H9 (cell line): ENCODE data around the gene TMEM50B. TPM values are rescaled to one million over a fixed set of nuclear protein-coding genes. Genes with fewer than 3 reads are reported as not detected.

Experiments
- DNase-seq: peaks from one replicate; pipeline ENCODE4 v3.0.0-alpha.2; 2017
- H2AFZ ChIP-seq: one replicate; pipeline ENCODE4 v1.6.1; 2013; ENCODE audit warnings: mild to moderate bottlenecking, low read length, control low read depth, moderate library complexity
- H2AK5ac ChIP-seq: 2 replicates; pipeline ENCODE4 v1.6.1; 2013; ENCODE audit warnings: low read length, control low read depth, mixed read lengths; ENCODE audit not compliant: insufficient read length
- H2BK120ac ChIP-seq: one replicate; pipeline ENCODE4 v1.6.1; 2013; ENCODE audit warnings: low read depth, mild to moderate bottlenecking, low read length, control low read depth, inconsistent platforms; ENCODE audit not compliant: poor library complexity, severe bottlenecking
- H2BK12ac ChIP-seq: 2 replicates; pipeline ENCODE4 v1.6.1; 2013; ENCODE audit warnings: low read length, control low read depth, mixed read lengths, low read depth; ENCODE audit not compliant: insufficient read length
- H2BK15ac ChIP-seq: 2 replicates; pipeline ENCODE4 v1.6.1; 2013; ENCODE audit warnings: low read depth, low read length, control low read depth
- H2BK20ac ChIP-seq: one replicate; pipeline ENCODE4 v1.6.1; 2013; ENCODE audit warnings: low read depth, mild to moderate bottlenecking, low read length, control low read depth, inconsistent platforms; ENCODE audit not compliant: poor library complexity, severe bottlenecking
- H2BK5ac ChIP-seq: 2 replicates; pipeline ENCODE4 v1.6.1; 2013; ENCODE audit warnings: low read length, control low read depth, mixed read lengths; ENCODE audit not compliant: insufficient read length
- H3K14ac ChIP-seq: 2 replicates; pipeline ENCODE4 v1.6.1; 2013; ENCODE audit warnings: low read length, control low read depth; ENCODE audit not compliant: insufficient read depth
- H3K18ac ChIP-seq: 2 replicates; pipeline ENCODE4 v1.6.1; 2013; ENCODE audit warnings: low read depth, mild to moderate bottlenecking, mixed read lengths, low read length, control low read depth; ENCODE audit not compliant: insufficient read length
- H3K23ac ChIP-seq: 2 replicates; pipeline ENCODE4 v1.6.1; 2013; ENCODE audit warnings: low read length, control low read depth, mixed read lengths, low read depth; ENCODE audit not compliant: insufficient read length
- H3K23me2 ChIP-seq: 2 replicates; pipeline ENCODE4 v1.6.1; 2013; ENCODE audit warnings: low read depth, mild to moderate bottlenecking, mixed read lengths, low read length, control low read depth; ENCODE audit not compliant: insufficient read length, poor library complexity, severe bottlenecking
- H3K27ac ChIP-seq: 2 replicates; pipeline ENCODE4 v1.5.1; 2013; ENCODE audit warnings: low read length, control low read depth, mixed read lengths, low read depth; ENCODE audit not compliant: insufficient read length
- H3K27me3 ChIP-seq: 2 replicates; pipeline ENCODE4 v1.6.1; 2013; ENCODE audit warnings: low read length, control low read depth, inconsistent platforms; ENCODE audit not compliant: insufficient read depth
- H3K4ac ChIP-seq: 2 replicates; pipeline ENCODE4 v1.6.1; 2013; ENCODE audit warnings: low read depth, mild to moderate bottlenecking, control low read depth, inconsistent platforms, low read length, moderate library complexity
- H3K4me1 ChIP-seq: 2 replicates; pipeline ENCODE4 v1.6.1; 2013; ENCODE audit warnings: low read length, control low read depth, inconsistent platforms; ENCODE audit not compliant: insufficient read depth
- H3K4me2 ChIP-seq: 2 replicates; pipeline ENCODE4 v1.6.1; 2013; ENCODE audit warnings: low read length, control low read depth, mixed read lengths; ENCODE audit not compliant: insufficient read length, insufficient read depth
- H3K56ac ChIP-seq: 2 replicates; pipeline ENCODE4 v1.6.1; 2013; ENCODE audit warnings: low read depth, mild to moderate bottlenecking, mixed read lengths, low read length, control low read depth; ENCODE audit not compliant: insufficient read length
- H3K79me1 ChIP-seq: 2 replicates; pipeline ENCODE4 v1.6.1; 2013; ENCODE audit warnings: low read depth, mild to moderate bottlenecking, moderate library complexity, low read length, control low read depth, inconsistent platforms; ENCODE audit not compliant: insufficient read depth, poor library complexity, severe bottlenecking
- H3K79me2 ChIP-seq: 2 replicates; pipeline ENCODE4 v1.6.1; 2013; ENCODE audit warnings: low read length, control low read depth, inconsistent platforms; ENCODE audit not compliant: insufficient read depth
- H3K9ac ChIP-seq: 2 replicates; pipeline ENCODE4 v1.6.1; 2013; ENCODE audit warnings: low read length, control low read depth, mixed read lengths; ENCODE audit not compliant: insufficient read length; ENCODE audit errors: extremely low read depth
- H3K9me3 ChIP-seq: one replicate; pipeline ENCODE4 v1.6.1; 2013; ENCODE audit warnings: low read depth, low read length, inconsistent platforms; ENCODE audit not compliant: control insufficient read depth
- H3T11ph ChIP-seq: one replicate; pipeline ENCODE4 v1.6.1; 2013; ENCODE audit warnings: mild to moderate bottlenecking, low read length, control low read depth, inconsistent platforms
- H4K20me1 ChIP-seq: one replicate; pipeline ENCODE4 v1.6.1; 2013; ENCODE audit not compliant: control insufficient read depth, insufficient read length, insufficient read depth
- H4K5ac ChIP-seq: 2 replicates; pipeline ENCODE4 v1.6.1; 2013; ENCODE audit warnings: low read depth, mild to moderate bottlenecking, mixed read lengths, low read length, control low read depth; ENCODE audit not compliant: insufficient read length
- H4K8ac ChIP-seq: replicated peaks from 2 replicates; pipeline ENCODE4 v1.6.1; 2013; ENCODE audit warnings: low read length, control low read depth, mixed read lengths, low read depth; ENCODE audit not compliant: insufficient read length
- H4K91ac ChIP-seq: 2 replicates; pipeline ENCODE4 v1.6.1; 2013; ENCODE audit warnings: low read depth, mild to moderate bottlenecking, moderate library complexity, mixed read lengths, low read length, control low read depth; ENCODE audit not compliant: insufficient read length
- H3K27ac Mint-ChIP-seq, 3 experiments: 2 replicates in 2 of 3; 3 replicates in 1 of 3; pipeline ENCODE4 v1.8.0; 2020 to 2021; ENCODE audit warnings: mixed read lengths in 3 of 3, mild to moderate bottlenecking in 1 of 3, moderate library complexity in 1 of 3
- H3K27me3 Mint-ChIP-seq: 2 replicates; pipeline ENCODE4 v1.8.0; 2021; ENCODE audit warnings: low read depth, mild to moderate bottlenecking, moderate library complexity, mixed read lengths
- H3K36me3 Mint-ChIP-seq, 3 experiments: 2 replicates in 2 of 3; 3 replicates in 1 of 3; pipeline ENCODE4 v1.8.0; 2020 to 2021; ENCODE audit warnings: low read depth in 3 of 3, mixed read lengths in 3 of 3; ENCODE audit not compliant: insufficient read depth in 1 of 3
- H3K4me1 Mint-ChIP-seq, 2 experiments: 2 replicates each; pipeline ENCODE4 v1.8.0; 2020; ENCODE audit warnings: mixed read lengths in 2 of 2
- H3K4me3 Mint-ChIP-seq, 2 experiments: 2 replicates in 1 of 2; 3 replicates in 1 of 2; pipeline ENCODE4 v1.8.0; 2020 to 2021; ENCODE audit warnings: mild to moderate bottlenecking in 2 of 2, mixed read lengths in 2 of 2, moderate library complexity in 1 of 2
- H3K9me3 Mint-ChIP-seq, 2 experiments: 2 replicates in 1 of 2; 3 replicates in 1 of 2; pipeline ENCODE4 v1.8.0; 2020; ENCODE audit warnings: mild to moderate bottlenecking in 2 of 2, mixed read lengths in 2 of 2, moderate library complexity in 1 of 2
- WGBS: extraction: QIAGEN DNeasy Blood & Tissue Kit; methylation state at CpG from one replicate; pipeline ENCODE4 v1.1.7; 2013; ENCODE audit warnings: missing lambda C conversion rate, low lambda C conversion rate, mixed read lengths; ENCODE audit not compliant: insufficient read length; ENCODE audit errors: extremely low coverage; 5-methylcytosine and 5-hydroxymethylcytosine counted together
- total RNA-seq: library from RNA; stranded (reverse); gene quantifications from 2 replicates; pipeline ENCODE4 v1.2.1, GENCODE V29; 2021
- TF ChIP-seq, protein P1 (sequence below): fragments of 200-600 bp; sonication (generic); conservative IDR thresholded peaks from 3 replicates; pipeline ENCODE4 v1.8.0; 2021; ENCODE audit warnings: antibody characterized with exemption, mild to moderate bottlenecking

TMEM50B gene
- total RNA-seq, 1 experiment from 2014 or later, result 17.6 TPM

DNA sequence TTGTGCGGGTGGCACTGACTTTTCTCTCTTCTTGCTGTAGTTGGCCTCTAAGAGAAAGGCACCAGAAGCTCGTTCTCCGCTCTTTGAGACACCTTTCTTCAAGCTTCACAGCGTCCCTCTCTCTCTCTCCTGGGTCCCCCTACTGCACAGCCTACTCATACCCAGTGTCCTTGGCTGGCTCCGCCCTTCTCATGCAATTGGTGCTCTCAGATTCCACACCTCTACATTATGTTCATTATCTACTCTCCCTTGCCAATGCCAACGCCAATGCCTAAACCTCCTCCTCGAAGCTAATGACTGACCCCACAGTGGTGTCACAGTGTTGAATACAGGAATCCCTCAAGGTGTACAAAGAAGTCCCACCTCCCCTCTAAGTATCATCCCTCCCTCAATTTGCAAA is 16.6 kb upstream of the TMEM50B start:
- H2BK5ac ChIP-seq, result no peak overlapping the region
- WGBS, result no CpG with 5 or more reads among the region's 7 CpGs
- no peak overlapping the region for H3K4ac ChIP-seq
- H2AFZ ChIP-seq, result no peak overlapping the region
- no peak overlapping the region for H2AK5ac ChIP-seq
- no peak overlapping the region for H4K8ac ChIP-seq
- H3K4me1 ChIP-seq, result no peaks in the 10 kb centered on the region
- H2BK20ac ChIP-seq, result no peak overlapping the region
- Mint-ChIP-seq H3K4me3 (peak overlapping the region in 1 of 2 experiments; percentile 26; a peak in 1 of 5 replicates), H3K9me3 (no peaks in the 10 kb centered on the region; a peak in 2 of 5 replicates), H3K4me1 (peaks cover 22 to 28% of the 10 kb centered on the region in 2 experiments), H3K27ac (peak overlapping the region in 2 of 3 experiments; percentile 3 to 33; a peak in 2 of 7 replicates), H3K27me3 (no peaks in the 10 kb centered on the region; the same call in 1 of the 2 replicates), H3K36me3 (no peaks in the 10 kb centered on the region; a peak in 1 of 7 replicates)
- no peak overlapping the region for H2BK12ac ChIP-seq
- no peak overlapping the region for H3T11ph ChIP-seq
- no peak overlapping the region for H3K27ac ChIP-seq
- H2BK120ac ChIP-seq, result no peak overlapping the region
- no peak overlapping the region for H3K9ac ChIP-seq
- no peaks in the 10 kb centered on the region for H3K9me3 ChIP-seq
- peak; percentile 39 for DNase-seq
- TF ChIP-seq, protein P1, sequence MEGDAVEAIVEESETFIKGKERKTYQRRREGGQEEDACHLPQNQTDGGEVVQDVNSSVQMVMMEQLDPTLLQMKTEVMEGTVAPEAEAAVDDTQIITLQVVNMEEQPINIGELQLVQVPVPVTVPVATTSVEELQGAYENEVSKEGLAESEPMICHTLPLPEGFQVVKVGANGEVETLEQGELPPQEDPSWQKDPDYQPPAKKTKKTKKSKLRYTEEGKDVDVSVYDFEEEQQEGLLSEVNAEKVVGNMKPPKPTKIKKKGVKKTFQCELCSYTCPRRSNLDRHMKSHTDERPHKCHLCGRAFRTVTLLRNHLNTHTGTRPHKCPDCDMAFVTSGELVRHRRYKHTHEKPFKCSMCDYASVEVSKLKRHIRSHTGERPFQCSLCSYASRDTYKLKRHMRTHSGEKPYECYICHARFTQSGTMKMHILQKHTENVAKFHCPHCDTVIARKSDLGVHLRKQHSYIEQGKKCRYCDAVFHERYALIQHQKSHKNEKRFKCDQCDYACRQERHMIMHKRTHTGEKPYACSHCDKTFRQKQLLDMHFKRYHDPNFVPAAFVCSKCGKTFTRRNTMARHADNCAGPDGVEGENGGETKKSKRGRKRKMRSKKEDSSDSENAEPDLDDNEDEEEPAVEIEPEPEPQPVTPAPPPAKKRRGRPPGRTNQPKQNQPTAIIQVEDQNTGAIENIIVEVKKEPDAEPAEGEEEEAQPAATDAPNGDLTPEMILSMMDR, result no peak
- H4K5ac ChIP-seq, result no peak overlapping the region
- no peaks in the 10 kb centered on the region for H3K79me1 ChIP-seq
- no peak overlapping the region for H4K91ac ChIP-seq
- H3K23me2 ChIP-seq, result peaks cover 3% of the 10 kb centered on the region
- H3K56ac ChIP-seq, result no peak overlapping the region
- no peak overlapping the region for H3K14ac ChIP-seq
- no peaks in the 10 kb centered on the region for H3K27me3 ChIP-seq
- no peaks in the 10 kb centered on the region for H3K79me2 ChIP-seq
- H4K20me1 ChIP-seq, result no peaks in the 10 kb centered on the region
- no peak overlapping the region for H3K4me2 ChIP-seq
- no peak overlapping the region for H3K18ac ChIP-seq
- no peak overlapping the region for H3K23ac ChIP-seq
- no peak overlapping the region for H2BK15ac ChIP-seq
